PFSK-1 (cell line): ENCODE data around the gene LECT2.

Experiments
- FOXP2 ChIP-seq: optimal IDR thresholded peaks from 2 replicates; pipeline ENCODE3; 2011; ENCODE audit warnings: borderline replicate concordance, control low read depth, inconsistent platforms; ENCODE audit not compliant: insufficient read depth; ENCODE audit errors: extremely low read length, extremely low read depth
- POLR2AphosphoS5 ChIP-seq: IDR thresholded peaks from 2 replicates; pipeline ENCODE4 v1.6.1; 2012; ENCODE audit warnings: low read depth, mild to moderate bottlenecking, control low read depth, low read length, moderate library complexity
- SIN3A ChIP-seq: IDR thresholded peaks from 2 replicates; pipeline ENCODE4 v1.6.1; 2012; ENCODE audit warnings: mild to moderate bottlenecking, low read length, moderate library complexity, borderline replicate concordance; ENCODE audit not compliant: insufficient read depth
- TAF1 ChIP-seq: IDR thresholded peaks from 2 replicates; pipeline ENCODE4 v1.6.1; 2012; ENCODE audit warnings: low read length, control low read depth, borderline replicate concordance; ENCODE audit not compliant: insufficient read depth
- TF ChIP-seq, protein P1 (sequence below), 2 experiments: IDR thresholded peaks; 2 replicates each; pipeline versions ENCODE4 v1.6.1 to v1.8.0; 2011 to 2012; ENCODE audit warnings: low read depth in 2 of 2, low read length in 2 of 2, control low read depth in 1 of 2, inconsistent platforms in 1 of 2, mild to moderate bottlenecking in 1 of 2, moderate library complexity in 1 of 2; ENCODE audit not compliant: insufficient read depth in 1 of 2

Gene LECT2

GRCh38 chr5:135988546-135988945 is 33.8 kb upstream of the LECT2 start:
- TF ChIP-seq, protein P1, sequence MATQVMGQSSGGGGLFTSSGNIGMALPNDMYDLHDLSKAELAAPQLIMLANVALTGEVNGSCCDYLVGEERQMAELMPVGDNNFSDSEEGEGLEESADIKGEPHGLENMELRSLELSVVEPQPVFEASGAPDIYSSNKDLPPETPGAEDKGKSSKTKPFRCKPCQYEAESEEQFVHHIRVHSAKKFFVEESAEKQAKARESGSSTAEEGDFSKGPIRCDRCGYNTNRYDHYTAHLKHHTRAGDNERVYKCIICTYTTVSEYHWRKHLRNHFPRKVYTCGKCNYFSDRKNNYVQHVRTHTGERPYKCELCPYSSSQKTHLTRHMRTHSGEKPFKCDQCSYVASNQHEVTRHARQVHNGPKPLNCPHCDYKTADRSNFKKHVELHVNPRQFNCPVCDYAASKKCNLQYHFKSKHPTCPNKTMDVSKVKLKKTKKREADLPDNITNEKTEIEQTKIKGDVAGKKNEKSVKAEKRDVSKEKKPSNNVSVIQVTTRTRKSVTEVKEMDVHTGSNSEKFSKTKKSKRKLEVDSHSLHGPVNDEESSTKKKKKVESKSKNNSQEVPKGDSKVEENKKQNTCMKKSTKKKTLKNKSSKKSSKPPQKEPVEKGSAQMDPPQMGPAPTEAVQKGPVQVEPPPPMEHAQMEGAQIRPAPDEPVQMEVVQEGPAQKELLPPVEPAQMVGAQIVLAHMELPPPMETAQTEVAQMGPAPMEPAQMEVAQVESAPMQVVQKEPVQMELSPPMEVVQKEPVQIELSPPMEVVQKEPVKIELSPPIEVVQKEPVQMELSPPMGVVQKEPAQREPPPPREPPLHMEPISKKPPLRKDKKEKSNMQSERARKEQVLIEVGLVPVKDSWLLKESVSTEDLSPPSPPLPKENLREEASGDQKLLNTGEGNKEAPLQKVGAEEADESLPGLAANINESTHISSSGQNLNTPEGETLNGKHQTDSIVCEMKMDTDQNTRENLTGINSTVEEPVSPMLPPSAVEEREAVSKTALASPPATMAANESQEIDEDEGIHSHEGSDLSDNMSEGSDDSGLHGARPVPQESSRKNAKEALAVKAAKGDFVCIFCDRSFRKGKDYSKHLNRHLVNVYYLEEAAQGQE (IDR thresholded peaks at IDR 0.05; ENCODE audit: insufficient read depth in 1 of 2, low read depth in 2 of 2, low read length in 2 of 2): no peak
- TF ChIP-seq FOXP2 (no peak), TAF1 (no peak), SIN3A (no peak), POLR2AphosphoS5 (no peak)

- TF ChIP-seq FOXP2: no peak
Measured at GRCh38 chr5:135986891-135987401, 32.2 kb upstream of the LECT2 start.

- TF ChIP-seq SIN3A: no peak
- no peak for TF ChIP-seq FOXP2
- no peak for TF ChIP-seq POLR2AphosphoS5
- TF ChIP-seq, protein P1 (IDR thresholded peaks at IDR 0.05; ENCODE audit: insufficient read depth in 1 of 2, low read depth in 2 of 2, low read length in 2 of 2): no peak
- no peak for TF ChIP-seq TAF1
Measured at GRCh38 chr5:135986401-135986800, 31.6 kb upstream of the LECT2 start.

DNA sequence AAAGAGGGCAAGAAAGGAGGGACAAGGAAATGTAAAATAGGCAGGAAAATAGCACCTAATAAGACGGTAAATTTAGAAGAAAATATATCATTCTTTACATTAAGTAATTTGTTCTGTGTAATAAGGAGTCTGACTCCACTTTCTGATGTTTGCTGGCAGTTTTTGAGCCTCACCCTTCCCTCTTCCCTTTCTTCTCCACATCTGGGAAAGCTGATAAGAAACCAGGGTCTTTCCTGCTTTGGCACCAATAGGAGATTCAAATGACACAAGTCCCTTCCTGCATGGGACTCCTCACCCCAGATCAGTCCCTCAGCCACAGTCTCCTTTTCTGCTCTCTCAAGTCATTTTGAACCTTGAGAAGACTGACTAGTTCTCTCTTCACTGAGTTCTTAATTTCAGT is 31.2 kb upstream of the LECT2 start:
- no peak for TF ChIP-seq FOXP2
- no peak for TF ChIP-seq SIN3A
- TF ChIP-seq TAF1: no peak
- no peak for TF ChIP-seq POLR2AphosphoS5
- TF ChIP-seq, protein P1 (IDR thresholded peaks at IDR 0.05; ENCODE audit: insufficient read depth in 1 of 2, low read depth in 2 of 2, low read length in 2 of 2): no peak

DNA sequence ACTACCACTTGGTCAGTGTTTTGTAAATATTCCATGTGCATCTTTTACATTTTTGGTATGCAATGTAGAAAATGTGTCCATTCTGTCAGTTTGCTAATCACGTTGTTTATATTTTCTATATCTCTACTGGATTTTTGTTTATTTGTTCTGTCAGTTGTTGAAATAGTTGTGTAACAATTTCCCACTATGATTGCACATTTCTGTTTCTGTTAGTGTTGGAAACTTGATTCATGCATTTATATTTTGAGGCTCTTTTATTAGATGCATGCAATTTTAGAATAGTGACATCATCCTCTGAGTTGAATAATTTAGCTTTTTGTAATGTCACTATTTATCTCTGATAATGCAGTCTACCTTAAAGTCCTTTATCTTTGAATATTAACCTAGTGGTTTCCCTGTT is 25.8 kb upstream of the LECT2 start:
- no peak for TF ChIP-seq TAF1
- TF ChIP-seq SIN3A: no peak
- no peak for TF ChIP-seq FOXP2
- TF ChIP-seq, protein P1 (IDR thresholded peaks at IDR 0.05; ENCODE audit: insufficient read depth in 1 of 2, low read depth in 2 of 2, low read length in 2 of 2): no peak
- TF ChIP-seq POLR2AphosphoS5: no peak
